ENCODE measurements around the gene LRRC2. TPM values are rescaled to one million over a fixed set of nuclear protein-coding genes. Genes with fewer than 3 reads are reported as not detected.

The LRRC2 gene
- total RNA-seq, 1 experiment from 2014 or later = 2.6 TPM

DNA sequence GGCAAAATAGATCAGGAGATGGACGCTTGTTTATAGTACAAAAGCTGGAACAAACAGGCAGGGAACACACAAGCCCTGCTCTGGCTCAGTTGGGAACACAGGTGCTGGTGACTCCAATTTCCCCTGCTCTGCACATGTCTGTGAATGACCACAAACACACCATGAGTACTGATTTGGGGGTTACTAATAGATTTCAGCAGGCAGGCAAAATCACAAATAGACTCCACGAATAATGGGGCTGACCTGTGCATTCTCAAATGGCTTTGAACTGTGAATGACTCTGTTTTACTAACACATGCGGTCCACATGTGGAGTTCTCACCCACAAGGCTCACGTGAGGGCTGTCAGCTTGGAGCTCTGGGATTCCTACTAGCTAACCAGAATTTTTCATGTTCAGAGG lies 64.4 kb downstream of the LRRC2 start:
- no peaks in the 10 kb centered on the region for H3K9me3 ChIP-seq (ENCODE audit: control insufficient read depth, low read depth, low read length)
- Mint-ChIP-seq H3K4me1 (peaks cover 30 to 44% of the 10 kb centered on the region in 2 experiments), H3K36me3 (ENCODE audit: insufficient read depth in 1 of 3, low read depth in 3 of 3) (no peaks in the 10 kb centered on the region; a peak in 2 of 7 replicates), H3K4me3 (no peak overlapping the region), H3K27ac (no peak overlapping the region), H3K27me3 (ENCODE audit: low read depth) (peaks cover 10% of the 10 kb centered on the region), H3K9me3 (no peaks in the 10 kb centered on the region; a peak in 3 of 5 replicates)
- no peak overlapping the region for H3K9ac ChIP-seq (ENCODE audit: extremely low read depth, insufficient read length, low read length)
- no peak overlapping the region for H3K4me2 ChIP-seq (ENCODE audit: insufficient read depth, insufficient read length, low read length)
- no peak overlapping the region for H2AK5ac ChIP-seq (ENCODE audit: insufficient read length, low read length)
- no peak overlapping the region for H3K14ac ChIP-seq (ENCODE audit: insufficient read depth, low read length)
- H3K79me2 ChIP-seq (ENCODE audit: insufficient read depth, low read length) = no peaks in the 10 kb centered on the region
- H2BK120ac ChIP-seq (ENCODE audit: low read depth, low read length, poor library complexity, severe bottlenecking) = no peak overlapping the region
- H4K8ac ChIP-seq (replicated peaks; ENCODE audit: insufficient read length, low read depth, low read length) = no peak overlapping the region
- no peak overlapping the region for H3K56ac ChIP-seq (ENCODE audit: insufficient read length, low read depth, low read length)
- no peaks in the 10 kb centered on the region for H3K79me1 ChIP-seq (ENCODE audit: insufficient read depth, low read depth, low read length, poor library complexity, severe bottlenecking)
- H3K23me2 ChIP-seq (ENCODE audit: insufficient read length, low read depth, low read length, poor library complexity, severe bottlenecking) = no peaks in the 10 kb centered on the region
- no peak overlapping the region for H3T11ph ChIP-seq (ENCODE audit: low read length)
- no peak overlapping the region for H3K23ac ChIP-seq (ENCODE audit: insufficient read length, low read depth, low read length)
- DNase-seq = no peak
- H3K27me3 ChIP-seq (ENCODE audit: insufficient read depth, low read length) = no peaks in the 10 kb centered on the region
- H4K5ac ChIP-seq (ENCODE audit: insufficient read length, low read depth, low read length) = no peak overlapping the region
- H2BK12ac ChIP-seq (ENCODE audit: insufficient read length, low read depth, low read length) = no peak overlapping the region
- no peaks in the 10 kb centered on the region for H4K20me1 ChIP-seq (ENCODE audit: control insufficient read depth, insufficient read depth, insufficient read length)
- WGBS (ENCODE audit: extremely low coverage, insufficient read length, low lambda C conversion rate) = no CpG with 5 or more reads among the region's 4 CpGs
- no peak overlapping the region for H3K18ac ChIP-seq (ENCODE audit: insufficient read length, low read depth, low read length)
- H2BK20ac ChIP-seq (ENCODE audit: low read depth, low read length, poor library complexity, severe bottlenecking) = no peak overlapping the region
- peaks cover 11% of the 10 kb centered on the region for H3K4me1 ChIP-seq (ENCODE audit: insufficient read depth, low read length)
- no peak overlapping the region for H2BK5ac ChIP-seq (ENCODE audit: insufficient read length, low read length)
- TF ChIP-seq, protein P1, sequence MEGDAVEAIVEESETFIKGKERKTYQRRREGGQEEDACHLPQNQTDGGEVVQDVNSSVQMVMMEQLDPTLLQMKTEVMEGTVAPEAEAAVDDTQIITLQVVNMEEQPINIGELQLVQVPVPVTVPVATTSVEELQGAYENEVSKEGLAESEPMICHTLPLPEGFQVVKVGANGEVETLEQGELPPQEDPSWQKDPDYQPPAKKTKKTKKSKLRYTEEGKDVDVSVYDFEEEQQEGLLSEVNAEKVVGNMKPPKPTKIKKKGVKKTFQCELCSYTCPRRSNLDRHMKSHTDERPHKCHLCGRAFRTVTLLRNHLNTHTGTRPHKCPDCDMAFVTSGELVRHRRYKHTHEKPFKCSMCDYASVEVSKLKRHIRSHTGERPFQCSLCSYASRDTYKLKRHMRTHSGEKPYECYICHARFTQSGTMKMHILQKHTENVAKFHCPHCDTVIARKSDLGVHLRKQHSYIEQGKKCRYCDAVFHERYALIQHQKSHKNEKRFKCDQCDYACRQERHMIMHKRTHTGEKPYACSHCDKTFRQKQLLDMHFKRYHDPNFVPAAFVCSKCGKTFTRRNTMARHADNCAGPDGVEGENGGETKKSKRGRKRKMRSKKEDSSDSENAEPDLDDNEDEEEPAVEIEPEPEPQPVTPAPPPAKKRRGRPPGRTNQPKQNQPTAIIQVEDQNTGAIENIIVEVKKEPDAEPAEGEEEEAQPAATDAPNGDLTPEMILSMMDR (conservative IDR thresholded peaks at IDR 0.05) = no peak
- no peak overlapping the region for H2AFZ ChIP-seq (ENCODE audit: low read length)
- H4K91ac ChIP-seq (ENCODE audit: insufficient read length, low read depth, low read length) = no peak overlapping the region
- no peak overlapping the region for H3K27ac ChIP-seq (ENCODE audit: insufficient read length, low read depth, low read length)
- no peak overlapping the region for H3K4ac ChIP-seq (ENCODE audit: low read depth, low read length)
- no peak overlapping the region for H2BK15ac ChIP-seq (ENCODE audit: low read depth, low read length)
